Suprapubic skin (tissue), 4 donors: Measurements from ENCODE around the gene GRK4. TPM values are rescaled to one million over a fixed set of nuclear protein-coding genes. Genes with fewer than 3 reads are reported as not detected.

ENCODE experiments used
- DNase-seq, 2 donors: peaks; one replicate each; pipeline ENCODE4 v3.0.0-alpha.2; 2019; ENCODE audit warnings: low spot score in 2 of 2
- H3K27ac ChIP-seq: fragments of 200-600 bp; sonication (generic); one replicate; pipeline ENCODE4 v1.5.1; 2019
- H3K27me3 ChIP-seq: fragments of 200-600 bp; sonication (generic); one replicate; pipeline ENCODE4 v1.5.1; 2019
- H3K36me3 ChIP-seq: fragments of 200-600 bp; sonication (generic); one replicate; pipeline ENCODE4 v1.5.1; 2019
- H3K4me1 ChIP-seq: fragments of 200-600 bp; sonication (generic); one replicate; pipeline ENCODE4 v1.5.1; 2019
- H3K4me3 ChIP-seq: fragments of 200-600 bp; sonication (generic); one replicate; pipeline ENCODE4 v1.5.1; 2019; ENCODE audit warnings: mild to moderate bottlenecking
- H3K9me3 ChIP-seq: fragments of 200-600 bp; sonication (generic); one replicate; pipeline ENCODE4 v1.5.1; 2019
- CTCF ChIP-seq, 2 donors: fragments of 200-600 bp in 1 of 2; fragments of 450-650 bp in 1 of 2; sonication (generic) in 1 of 2; IDR thresholded peaks; one replicate each; pipeline ENCODE4 v1.5.1; 2016 to 2019; ENCODE audit warnings: antibody characterized with exemption in 2 of 2, mild to moderate bottlenecking in 1 of 2, moderate library complexity in 1 of 2
- EP300 ChIP-seq: sonication (generic); formaldehyde crosslinking; IDR thresholded peaks from one replicate; pipeline ENCODE4 v1.6.1; 2017; ENCODE audit warnings: antibody characterized with exemption
- POLR2A ChIP-seq, 2 donors: fragments of 450-650 bp; IDR thresholded peaks; one replicate each; pipeline ENCODE4 v1.6.1; 2017; ENCODE audit warnings: antibody characterized with exemption in 2 of 2, mild to moderate bottlenecking in 2 of 2, moderate library complexity in 2 of 2
- POLR2AphosphoS5 ChIP-seq, 3 donors: sonication (generic); formaldehyde crosslinking; IDR thresholded peaks; one replicate each; pipeline ENCODE4 v1.6.1; 2017; ENCODE audit warnings: antibody characterized with exemption in 3 of 3
- WGBS: methylation state at CpG from one replicate; pipeline ENCODE4 v1.1.5; 2018; 5-methylcytosine and 5-hydroxymethylcytosine counted together
- total RNA-seq, 4 donors: library from RNA; depleted of rRNA; stranded (reverse); fragments of >200 nt; gene quantifications; one replicate each; pipeline ENCODE4 v1.1.0, GENCODE V29; 2016

GRK4 gene
- total RNA-seq, 4 donors from 2014 or later = 3.3 to 8.0 (median 4.6) TPM

- H3K4me1 ChIP-seq = peaks cover 40% of the 10 kb centered on the region
- peak overlapping the region; percentile 52 for H3K27ac ChIP-seq
- H3K27me3 ChIP-seq = no peaks in the 10 kb centered on the region
- peak in 1 of 2 donors; percentile 78 for DNase-seq
- H3K36me3 ChIP-seq = no peaks in the 10 kb centered on the region
- 30% methylated on average over 32 of the region's 57 CpGs for WGBS
- peak overlapping the region; percentile 53 for H3K4me3 ChIP-seq
- TF ChIP-seq POLR2A (IDR thresholded peaks at IDR 0.05) = no peak
- no peak for TF ChIP-seq EP300
- peak in 1 of 3 donors; percentile 19 for TF ChIP-seq POLR2AphosphoS5 (IDR thresholded peaks at IDR 0.05)
- TF ChIP-seq CTCF (IDR thresholded peaks at IDR 0.05) = no peak
- no peaks in the 10 kb centered on the region for H3K9me3 ChIP-seq
Observed at GRCh38 chr4:3041192-3042142, 78.1 kb downstream of the GRK4 start.

- Histone ChIP-seq H3K27me3 (no peaks in the 10 kb centered on the region), H3K4me3 (peak overlapping the region; percentile 53), H3K27ac (peak overlapping the region; percentile 44), H3K9me3 (no peaks in the 10 kb centered on the region), H3K36me3 (no peaks in the 10 kb centered on the region), H3K4me1 (peaks cover 36% of the 10 kb centered on the region)
- 68% methylated on average over 10 of the region's 10 CpGs for WGBS
- no peak for DNase-seq
- TF ChIP-seq EP300 = no peak
- TF ChIP-seq CTCF (IDR thresholded peaks at IDR 0.05) = no peak
- no peak for TF ChIP-seq POLR2AphosphoS5 (IDR thresholded peaks at IDR 0.05)
- no peak for TF ChIP-seq POLR2A (IDR thresholded peaks at IDR 0.05)
Observed at GRCh38 chr4:3042226-3042625, 78.9 kb downstream of the GRK4 start.

- H3K36me3 ChIP-seq = no peaks in the 10 kb centered on the region
- H3K9me3 ChIP-seq = no peaks in the 10 kb centered on the region
- H3K27ac ChIP-seq = no peak overlapping the region
- DNase-seq = no peak
- peaks cover 24% of the 10 kb centered on the region for H3K4me1 ChIP-seq
- no peak overlapping the region for H3K4me3 ChIP-seq
- TF ChIP-seq POLR2A (IDR thresholded peaks at IDR 0.05) = no peak
- no peak for TF ChIP-seq CTCF (IDR thresholded peaks at IDR 0.05)
- TF ChIP-seq POLR2AphosphoS5 (IDR thresholded peaks at IDR 0.05) = no peak
- TF ChIP-seq EP300 = no peak
- WGBS = 86% methylated on average over 11 of the region's 11 CpGs
- no peaks in the 10 kb centered on the region for H3K27me3 ChIP-seq
Observed at GRCh38 chr4:3043282-3044020, 80.1 kb downstream of the GRK4 start.

GRCh38 chr4:3044870-3045819, 81.8 kb downstream of the GRK4 start:
- 74% methylated on average over 22 of the region's 22 CpGs for WGBS
- H3K4me1 ChIP-seq = peaks cover 23% of the 10 kb centered on the region
- no peak for DNase-seq
- H3K27ac ChIP-seq = no peak overlapping the region
- no peaks in the 10 kb centered on the region for H3K27me3 ChIP-seq
- H3K9me3 ChIP-seq = no peaks in the 10 kb centered on the region
- H3K4me3 ChIP-seq = no peak overlapping the region
- TF ChIP-seq CTCF (IDR thresholded peaks at IDR 0.05) (no peak), POLR2AphosphoS5 (IDR thresholded peaks at IDR 0.05) (no peak), EP300 (no peak), POLR2A (IDR thresholded peaks at IDR 0.05) (no peak)
- H3K36me3 ChIP-seq = no peaks in the 10 kb centered on the region
